A673 (cell line): Measurements from ENCODE around the gene RNF125. TPM values are rescaled to one million over a fixed set of nuclear protein-coding genes. Genes with fewer than 3 reads are reported as not detected.

Source experiments
- Bru-seq: library from RNA; stranded (reverse); fragments of 400-500 nt; gene quantifications from one replicate; lab custom pipeline; 2021; lab: Mats Ljungman, UMichigan
- BruChase-seq, 2 experiments: library from RNA; stranded (reverse); fragments of 400-500 nt; gene quantifications; one replicate each; lab custom pipeline; 2021; lab: Mats Ljungman, UMichigan
- BruUV-seq: library from RNA; stranded (reverse); fragments of 400-500 nt; replicated peaks from 2 replicates; lab custom pipeline; 2021; lab: Mats Ljungman, UMichigan
- CTCF ChIA-PET: fragments of 300-600 bp; sonication (Branson Sonifier 250); formaldehyde crosslinking; loops from one replicate; lab custom pipeline; 2022; ENCODE audit warnings: antibody characterized with exemption; lab: Charles Lee
- POLR2A ChIA-PET: fragments of 300-600 bp; sonication (Branson Sonifier 250); formaldehyde crosslinking; loops from one replicate; lab custom pipeline; 2022; ENCODE audit warnings: antibody characterized with exemption; ENCODE audit not compliant: low non-redundant PET; lab: Charles Lee
- DNase-seq: peaks from one replicate; pipeline ENCODE4 v3.0.0-alpha.2; 2015; ENCODE audit warnings: low spot score
- H3K27ac ChIP-seq: fragments of 200-600 bp; sonication (generic); 2 replicates; pipeline ENCODE4 v1.5.1; 2016; ENCODE audit warnings: mixed run types, low read depth, mild to moderate bottlenecking, mixed read lengths, antibody characterized with exemption, low read length; ENCODE audit not compliant: poor library complexity, severe bottlenecking
- H3K27me3 ChIP-seq: fragments of 200-600 bp; sonication (generic); replicated peaks from 2 replicates; pipeline ENCODE4 v1.6.1; 2017; ENCODE audit warnings: mixed run types, low read depth, mild to moderate bottlenecking, mixed read lengths, antibody characterized with exemption, low read length; ENCODE audit not compliant: insufficient read depth, poor library complexity
- H3K36me3 ChIP-seq: fragments of 200-600 bp; sonication (generic); 2 replicates; pipeline ENCODE4 v1.6.1; 2016; ENCODE audit warnings: mixed run types, mild to moderate bottlenecking, mixed read lengths, antibody characterized with exemption, low read length; ENCODE audit not compliant: insufficient read depth, poor library complexity, severe bottlenecking
- H3K4me1 ChIP-seq: fragments of 200-600 bp; sonication (generic); 2 replicates; pipeline ENCODE4 v1.6.1; 2017; ENCODE audit warnings: mixed run types, mild to moderate bottlenecking, mixed read lengths, antibody characterized with exemption, low read length; ENCODE audit not compliant: insufficient read depth, poor library complexity, severe bottlenecking
- H3K4me3 ChIP-seq: fragments of 200-600 bp; sonication (generic); 2 replicates; pipeline ENCODE4 v1.5.1; 2016; ENCODE audit warnings: low read depth, mixed run types, mild to moderate bottlenecking, mixed read lengths, low read length; ENCODE audit not compliant: poor library complexity, severe bottlenecking
- H3K9me3 ChIP-seq: fragments of 200-600 bp; sonication (generic); 2 replicates; pipeline ENCODE4 v1.6.1; 2016; ENCODE audit warnings: mixed run types, low read depth, mild to moderate bottlenecking, mixed read lengths, antibody characterized with exemption, low read length; ENCODE audit not compliant: poor library complexity, severe bottlenecking
- EZH2 ChIP-seq: fragments of 200-600 bp; sonication (generic); IDR thresholded peaks from 2 replicates; pipeline ENCODE4 v1.6.1; 2017; ENCODE audit warnings: borderline replicate concordance, low read depth, mild to moderate bottlenecking, mixed read lengths, antibody characterized with exemption, low read length; ENCODE audit not compliant: poor library complexity, severe bottlenecking
- intact Hi-C: fragments of 100-400 bp; cut with micrococcal nuclease; formaldehyde crosslinking; loops from one replicate; pipeline ENCODE4 v1.10.0; 2022; ENCODE audit not compliant: unreplicated experiment
- long read RNA-seq: library from polyadenylated mRNA; stranded (forward); transcript quantifications from one replicate; pipeline ENCODE4 v2.0.0, GENCODE V29; 2022
- total RNA-seq: library from RNA; stranded (reverse); gene quantifications from 2 replicates; pipeline ENCODE4 v1.2.3, GENCODE V29; 2021
- TF ChIP-seq, protein P1 (sequence below): fragments of 300-800, 200-600 bp; sonication (generic); conservative IDR thresholded peaks from 2 replicates; pipeline ENCODE4 v1.5.1; 2017; ENCODE audit warnings: low read depth, mild to moderate bottlenecking, antibody characterized with exemption, low read length, moderate library complexity, mixed read lengths

RNF125 gene
- 1.2 and 1.5 TPM in 2 replicates for total RNA-seq
- percentile 32 among the genes with signal in this experiment for Bru-seq, nascent RNA
- BruChase-seq, experiment 1, labeled RNA remaining after a 2-hour chase, result percentile 59 among the genes with signal in this experiment
- percentile 66 among the genes with signal in this experiment for BruChase-seq, experiment 2, labeled RNA remaining after a 6-hour chase
- long read RNA-seq, result 0 reads

DNA sequence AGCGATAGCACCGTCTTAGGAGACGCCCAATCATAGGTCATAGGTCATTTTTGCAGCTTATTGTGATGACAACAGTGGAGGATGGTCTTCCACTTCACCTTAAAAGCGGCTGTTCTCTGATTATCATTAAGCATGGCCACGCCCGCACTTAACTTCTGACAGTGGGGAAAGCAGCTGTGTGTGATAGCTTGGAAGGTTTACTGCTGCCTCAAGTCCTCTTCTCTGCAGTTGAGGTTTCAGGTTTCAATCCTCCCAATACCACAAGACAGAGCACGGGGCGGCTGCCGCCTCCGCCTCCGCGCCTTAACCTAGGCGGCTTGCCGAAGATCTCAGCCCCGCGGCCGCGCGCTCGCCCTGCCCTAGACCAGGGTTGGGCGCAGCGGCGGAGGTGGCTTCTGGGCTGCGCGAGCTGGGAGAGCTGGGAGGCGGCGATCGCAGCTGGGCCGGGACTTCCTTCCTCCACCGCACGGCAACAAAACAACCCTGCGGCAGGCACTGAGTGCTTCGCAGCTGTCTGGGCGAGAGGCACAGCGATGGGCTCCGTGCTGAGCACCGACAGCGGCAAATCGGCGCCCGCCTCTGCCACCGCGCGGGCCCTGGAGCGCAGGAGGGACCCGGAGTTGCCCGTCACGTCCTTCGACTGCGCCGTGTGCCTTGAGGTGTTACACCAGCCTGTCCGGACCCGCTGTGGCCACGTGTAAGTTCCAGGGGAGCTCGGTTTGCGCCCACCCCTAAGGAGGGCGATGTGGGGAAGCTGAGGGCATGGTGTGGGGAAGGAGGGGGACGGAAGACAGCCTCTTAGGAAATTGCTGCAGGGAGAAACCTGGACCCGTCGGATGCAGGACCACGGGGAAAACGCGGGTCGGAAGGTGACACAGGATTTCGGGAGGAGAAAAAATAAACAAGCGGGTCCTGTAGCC, at the start of gene RNF125:
Gene RNF125 (plus strand): TSS at position 495 of the 920 bp plus-strand sequence. CDS start 39 bp downstream, at position 534.
- Histone ChIP-seq H3K27ac (no peak within 1 kb of the TSS), H3K4me1 (peaks cover 7% of the 10 kb centered on the region), H3K9me3 (no peaks in the 10 kb centered on the region), H3K36me3 (no peaks in the 10 kb centered on the region), H3K4me3 (peak within 1 kb of the TSS; percentile 54), H3K27me3 (peaks cover 4% of the 10 kb centered on the region)
- DNase-seq, result peak; percentile 86
- TF ChIP-seq, protein P1, sequence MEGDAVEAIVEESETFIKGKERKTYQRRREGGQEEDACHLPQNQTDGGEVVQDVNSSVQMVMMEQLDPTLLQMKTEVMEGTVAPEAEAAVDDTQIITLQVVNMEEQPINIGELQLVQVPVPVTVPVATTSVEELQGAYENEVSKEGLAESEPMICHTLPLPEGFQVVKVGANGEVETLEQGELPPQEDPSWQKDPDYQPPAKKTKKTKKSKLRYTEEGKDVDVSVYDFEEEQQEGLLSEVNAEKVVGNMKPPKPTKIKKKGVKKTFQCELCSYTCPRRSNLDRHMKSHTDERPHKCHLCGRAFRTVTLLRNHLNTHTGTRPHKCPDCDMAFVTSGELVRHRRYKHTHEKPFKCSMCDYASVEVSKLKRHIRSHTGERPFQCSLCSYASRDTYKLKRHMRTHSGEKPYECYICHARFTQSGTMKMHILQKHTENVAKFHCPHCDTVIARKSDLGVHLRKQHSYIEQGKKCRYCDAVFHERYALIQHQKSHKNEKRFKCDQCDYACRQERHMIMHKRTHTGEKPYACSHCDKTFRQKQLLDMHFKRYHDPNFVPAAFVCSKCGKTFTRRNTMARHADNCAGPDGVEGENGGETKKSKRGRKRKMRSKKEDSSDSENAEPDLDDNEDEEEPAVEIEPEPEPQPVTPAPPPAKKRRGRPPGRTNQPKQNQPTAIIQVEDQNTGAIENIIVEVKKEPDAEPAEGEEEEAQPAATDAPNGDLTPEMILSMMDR, result no peak
- TF ChIP-seq EZH2, result no peak
- POLR2A ChIA-PET, result no interaction called here
- no TSS peak for BruUV-seq
- intact Hi-C loops, result no loop called here
- CTCF ChIA-PET, result interaction anchor here (0.9 kb wide), 1 partner anchor 41 kb away, joined by 3 read pairs; no protein-coding TSS in a partner anchor

DNA sequence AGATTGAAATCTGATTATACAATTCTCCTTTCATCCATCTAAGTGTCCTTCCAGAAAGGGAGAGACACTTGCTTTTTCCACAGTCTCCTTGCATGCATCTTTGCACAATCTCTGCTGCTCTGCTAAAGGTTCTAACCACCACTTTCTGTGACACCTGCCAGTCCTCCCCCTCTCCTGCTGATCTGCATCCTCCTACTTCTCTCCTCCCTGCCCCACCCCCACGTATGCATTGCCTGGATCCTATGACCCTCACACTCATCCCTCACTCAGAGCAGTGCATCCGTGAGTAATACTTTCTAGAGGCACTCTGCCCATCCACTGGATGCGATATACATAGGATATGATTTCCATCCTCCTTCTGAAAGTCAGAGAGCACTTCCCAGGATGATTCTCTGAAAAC, 48.0 kb upstream of the RNF125 start:
- BruUV-seq, result no TSS peak
- intact Hi-C loops, result no loop called here
- CTCF ChIA-PET, result no interaction called here

DNA sequence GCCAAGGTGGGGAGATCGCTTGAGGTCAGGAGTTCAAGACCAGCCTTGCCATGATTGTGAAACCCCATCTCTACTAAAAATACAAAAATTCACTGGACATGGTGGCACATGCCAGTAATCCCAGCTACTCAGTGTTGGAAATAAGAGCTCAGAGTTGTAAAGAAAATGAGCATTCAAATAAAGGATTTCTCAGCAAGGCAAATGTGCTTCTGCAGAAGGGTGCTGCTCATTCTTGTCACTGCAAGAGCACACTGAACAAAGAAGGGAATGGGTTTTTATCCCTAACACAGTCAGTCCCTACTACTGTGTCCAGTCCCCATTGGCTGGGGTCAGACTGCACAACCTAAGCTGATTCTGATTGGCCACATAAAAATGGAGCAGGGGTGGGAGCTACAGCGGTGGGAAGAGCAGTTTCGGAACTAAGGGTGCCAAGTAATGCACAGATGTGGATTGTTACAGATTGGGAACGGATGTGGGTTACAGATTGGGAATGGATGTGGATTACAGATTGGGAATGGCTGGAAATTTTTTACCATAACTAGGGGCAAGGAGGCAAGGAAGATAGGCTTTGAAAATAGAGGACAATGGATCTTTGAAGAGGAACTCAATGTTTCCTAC, 44.6 kb upstream of the RNF125 start:
- DNase-seq, result no peak
- no peaks in the 10 kb centered on the region for H3K36me3 ChIP-seq
- intact Hi-C loops, result no loop called here
- H3K9me3 ChIP-seq, result peaks cover 11% of the 10 kb centered on the region
- TF ChIP-seq, protein P1, result no peak
- TF ChIP-seq EZH2, result no peak
- no peaks in the 10 kb centered on the region for H3K27me3 ChIP-seq
- H3K27ac ChIP-seq, result no peak overlapping the region
- ChIA-PET CTCF (no interaction called here), POLR2A (no interaction called here)
- no peak overlapping the region for H3K4me3 ChIP-seq
- BruUV-seq, result no TSS peak
- no peaks in the 10 kb centered on the region for H3K4me1 ChIP-seq

More for the DNA sequence above, 48.0 kb upstream of the RNF125 start:
- no peak for TF ChIP-seq EZH2
- TF ChIP-seq, protein P1, result no peak
- Histone ChIP-seq H3K4me1 (no peaks in the 10 kb centered on the region), H3K4me3 (no peak overlapping the region), H3K36me3 (no peaks in the 10 kb centered on the region), H3K27ac (no peak overlapping the region), H3K9me3 (peaks cover 11% of the 10 kb centered on the region), H3K27me3 (no peaks in the 10 kb centered on the region)
- DNase-seq, result no peak
- POLR2A ChIA-PET, result no interaction called here
